Stimulated activated CD8-positive, alpha-beta memory T cell treated with anti-CD3 and anti-CD28 coated beads, Interleukin-12 subunit alpha, Interleukin-12 subunit beta, amount 100 ng/mL, for 24 hours (primary cell): ENCODE data around the gene DSG2.
"Not testable (repeated sequence)": the region's sequence is repeated elsewhere in the genome, so short reads cannot be mapped to it uniquely, and the experiment has no call there.

Experiments
- DNase-seq: peaks from one replicate; pipeline ENCODE4 v3.0.0-alpha.2; 2020; ENCODE audit errors: extremely low read depth

DSG2 gene

DNA sequence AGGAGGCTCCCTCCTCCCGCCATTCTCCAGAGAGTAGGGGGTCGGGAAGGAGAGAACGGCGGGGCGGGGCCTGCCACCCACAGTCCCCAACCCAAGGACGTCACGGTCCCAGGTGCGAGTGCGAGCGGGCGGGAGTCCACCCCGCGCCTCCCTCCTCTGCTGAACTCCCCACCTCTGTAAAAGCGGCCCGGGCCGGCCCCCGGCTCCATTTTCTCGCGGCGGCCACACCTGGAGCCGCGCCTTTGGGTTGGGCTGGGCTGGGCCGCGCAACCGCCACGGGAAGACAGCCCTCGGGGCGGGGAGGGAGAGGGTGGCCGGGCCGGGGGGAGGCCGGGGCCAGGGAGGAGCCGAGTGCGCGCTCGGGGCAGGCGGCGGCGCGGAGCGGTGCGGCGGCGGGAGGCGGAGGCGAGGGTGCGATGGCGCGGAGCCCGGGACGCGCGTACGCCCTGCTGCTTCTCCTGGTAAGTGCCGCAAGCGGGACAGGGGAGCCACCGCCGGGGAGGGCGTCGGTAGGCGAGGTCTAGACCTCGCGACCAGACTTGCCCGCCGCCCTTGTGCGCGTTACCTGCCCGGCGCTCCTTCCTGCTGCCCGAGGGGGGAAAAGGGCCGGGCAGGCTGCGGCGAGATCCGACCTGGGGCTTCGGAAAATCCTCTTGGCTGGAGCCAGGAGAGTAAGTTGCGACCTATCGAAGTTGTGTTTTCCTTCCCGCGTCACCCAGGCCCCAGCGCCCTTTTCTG lies at the start of gene DSG2:
TSS of gene DSG2 (plus strand) at position 342 of the 738 bp plus-strand sequence. CDS start at position 417, 75 bp downstream.
- DNase-seq, result no peak

GRCh38 chr18:31450409-31450808 lies 47.6 kb upstream of the DSG2 start:
- no peak for DNase-seq

DNA sequence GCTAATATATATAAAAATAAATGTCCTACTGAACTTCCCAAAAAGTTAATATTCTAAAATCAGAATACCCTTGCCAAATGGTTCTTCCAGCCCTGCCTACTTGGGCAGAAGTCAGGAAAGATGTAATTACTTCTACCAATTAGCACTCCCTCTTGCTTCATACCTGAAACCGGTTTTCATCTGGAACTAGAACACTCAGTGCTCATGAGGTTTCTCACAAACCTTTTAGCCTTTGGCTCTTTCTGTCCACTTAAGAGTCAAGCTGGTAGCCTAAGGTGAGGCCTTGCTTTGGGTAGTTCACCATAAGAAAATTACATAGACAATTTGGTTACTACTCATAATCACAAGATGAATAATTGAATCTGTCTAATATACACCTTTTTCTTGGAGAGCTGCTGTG lies 46.4 kb upstream of the DSG2 start:
- no peak for DNase-seq

GRCh38 chr18:31454066-31454708 lies 43.8 kb upstream of the DSG2 start:
- DNase-seq, result no peak

- DNase-seq, result no peak
Measured at GRCh38 chr18:31469629-31470028, 28.3 kb upstream of the DSG2 start.

GRCh38 chr18:31478688-31479087 lies 19.3 kb upstream of the DSG2 start:
- DNase-seq, result no peak

DNA sequence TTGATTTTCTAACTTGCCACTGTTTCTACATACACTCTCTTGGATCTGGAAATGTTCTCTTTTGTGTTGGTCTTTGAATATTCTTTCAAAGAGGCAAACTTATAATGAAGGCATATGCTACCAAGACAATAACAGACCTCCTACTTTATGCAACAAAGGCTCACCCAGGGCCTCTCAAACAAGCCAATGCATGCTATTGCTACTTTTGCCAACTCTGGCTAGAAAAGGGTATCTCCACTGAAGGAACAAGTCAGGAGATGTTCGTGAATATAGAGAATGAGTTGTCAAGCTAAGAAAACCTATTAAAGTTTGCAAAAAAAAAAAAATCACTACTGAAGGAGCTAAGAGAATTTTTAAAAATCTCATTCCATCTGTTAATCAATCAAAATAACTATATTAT lies 15.9 kb upstream of the DSG2 start:
- no peak for DNase-seq

GRCh38 chr18:31483396-31483795 lies 14.6 kb upstream of the DSG2 start:
- DNase-seq, result no peak

- DNase-seq, result no peak
Measured at GRCh38 chr18:31484461-31484860, 13.5 kb upstream of the DSG2 start.

GRCh38 chr18:31486165-31486564 lies 11.8 kb upstream of the DSG2 start:
- no peak for DNase-seq

- no peak for DNase-seq
Measured at GRCh38 chr18:31487246-31488015, 10.5 kb upstream of the DSG2 start.

DNA sequence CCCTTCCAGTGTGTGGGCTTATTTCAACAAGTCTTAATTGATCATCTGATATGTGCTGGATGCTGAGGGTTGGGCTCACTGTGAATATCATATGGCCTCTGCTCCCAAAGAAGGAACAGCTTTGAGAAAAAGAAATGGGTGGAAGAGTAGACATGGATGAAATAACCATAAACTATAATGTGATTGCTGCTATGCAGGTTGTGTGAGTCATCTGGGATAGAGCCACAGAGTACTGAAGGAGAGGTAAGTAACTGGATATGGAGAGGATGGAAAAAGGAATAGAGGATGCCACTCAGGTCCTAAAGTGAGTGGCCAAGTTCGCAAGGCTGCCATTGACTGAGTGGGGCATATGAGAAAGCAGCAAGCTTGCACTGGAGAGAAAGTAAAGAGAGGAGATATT lies 8.7 kb upstream of the DSG2 start:
- DNase-seq, result no peak

- no peak for DNase-seq
Measured at GRCh38 chr18:31490387-31490786, 7.6 kb upstream of the DSG2 start.

GRCh38 chr18:31490833-31491232 lies 7.1 kb upstream of the DSG2 start:
- DNase-seq, result no peak

- no peak for DNase-seq
Measured at GRCh38 chr18:31491586-31491985, 6.4 kb upstream of the DSG2 start.

DNA sequence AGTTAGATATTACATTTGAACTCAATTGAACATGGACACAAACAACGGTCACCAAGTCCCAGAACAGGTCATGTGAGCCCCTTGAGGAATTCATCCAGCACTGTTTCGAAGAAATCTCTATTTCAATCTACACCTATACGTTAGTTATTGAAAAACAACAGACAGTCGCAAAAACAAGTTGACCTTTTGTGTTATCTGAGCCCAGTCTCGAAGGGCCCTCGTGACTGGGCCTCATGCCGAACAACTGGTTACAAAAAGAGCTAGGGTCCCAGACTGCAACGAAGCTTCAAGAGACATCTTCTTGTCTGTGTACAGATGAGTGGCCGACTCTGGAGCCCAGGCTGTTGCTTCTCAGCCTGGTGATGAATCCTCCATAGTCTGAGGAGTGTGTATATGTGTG lies 5.3 kb upstream of the DSG2 start:
- DNase-seq, result no peak

DNA sequence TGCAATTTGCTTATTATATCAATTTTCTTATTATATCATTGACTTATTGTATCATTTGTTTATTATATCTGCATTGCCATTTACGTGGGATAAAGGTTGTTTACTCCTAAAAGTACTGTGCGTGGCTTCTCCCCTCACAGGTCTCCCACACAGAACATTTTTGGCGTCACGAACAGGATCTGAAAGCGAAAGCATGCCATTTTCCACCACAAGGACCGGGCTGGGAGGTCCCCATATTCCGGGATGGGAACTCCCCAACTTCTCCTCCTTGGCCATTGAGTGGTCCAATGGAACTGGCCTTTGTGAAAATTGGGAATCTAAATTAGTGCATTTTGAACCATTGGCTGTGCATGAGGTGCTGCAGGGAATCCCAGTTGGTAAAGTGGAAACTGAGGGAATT lies 4.8 kb upstream of the DSG2 start:
- DNase-seq, result no peak

- DNase-seq, result no peak
Measured at GRCh38 chr18:31493941-31494340, 4.0 kb upstream of the DSG2 start.

DNA sequence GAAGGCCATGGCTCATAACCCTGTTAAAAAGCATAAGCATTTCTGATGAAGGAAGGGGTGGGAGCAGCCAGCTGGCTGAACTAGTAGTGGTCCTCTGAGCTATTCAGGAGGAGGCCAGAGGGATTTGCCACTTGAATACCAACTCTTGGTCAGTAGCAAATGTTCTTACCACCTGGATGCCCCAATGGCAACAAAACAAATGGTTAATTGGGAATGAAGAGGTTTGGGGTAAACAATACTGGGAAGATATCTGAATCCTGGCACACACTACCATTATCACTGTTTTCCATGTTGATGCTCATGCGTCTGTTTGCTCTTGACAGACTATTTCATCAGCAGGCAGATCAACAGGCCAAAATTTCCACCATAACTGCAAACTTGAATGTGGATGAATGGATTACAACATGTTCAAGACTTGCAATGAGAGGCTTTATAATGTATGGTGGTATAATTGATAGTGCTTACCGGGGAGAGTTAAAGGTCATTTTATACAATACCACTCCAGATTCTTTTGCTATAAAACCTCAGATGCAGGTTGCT lies 3.2 kb upstream of the DSG2 start:
- DNase-seq, result not testable (repeated sequence)

DNA sequence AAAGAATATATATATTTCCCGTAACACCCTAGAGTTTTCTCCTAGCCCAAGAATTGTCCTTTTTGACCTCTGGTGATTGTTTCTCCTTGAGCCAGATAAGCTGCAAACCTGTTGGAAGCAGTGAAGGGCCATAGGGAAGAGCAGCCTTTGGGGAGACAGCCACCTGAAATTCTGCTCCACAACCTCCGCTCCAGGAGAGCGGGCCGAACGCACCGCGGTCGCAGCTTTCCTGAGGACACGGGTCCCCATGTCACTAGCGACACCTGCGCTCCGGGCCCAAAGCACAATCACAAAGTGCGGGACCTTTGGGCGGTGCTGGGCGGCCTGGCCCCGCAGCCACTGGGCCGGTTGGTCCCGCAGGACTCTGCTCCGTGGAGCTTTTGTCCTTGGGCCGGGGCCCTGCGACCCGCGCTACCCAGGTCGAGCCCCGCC lies 557 bp upstream of the DSG2 start:
- no peak for DNase-seq

- no peak for DNase-seq
Measured at GRCh38 chr18:31498574-31499524, 872 bp downstream of the DSG2 start.
